K562 (cell line): ENCODE measurements around the gene KRTAP9-7. TPM values are rescaled to one million over a fixed set of nuclear protein-coding genes. Genes with fewer than 3 reads are reported as not detected.

Source experiments
- ATAC-seq: fragments of 200-7000 bp; cut with Tn5 transposase; 3 replicates; pipeline ENCODE4 v1.9.1; 2020; ENCODE audit warnings: moderate library complexity
- BruUV-seq: library from RNA; stranded (reverse); fragments of 400-500 nt; replicated peaks from 2 replicates; lab custom pipeline; 2021; lab: Mats Ljungman, UMichigan
- CTCF ChIA-PET: fragments of 300-600 bp; formaldehyde crosslinking; extraction: SDS; loops from one replicate; lab custom pipeline; 2021; ENCODE audit warnings: low intra/inter-chr PET ratio; lab: Yijun Ruan, JAX
- POLR2A ChIA-PET: fragments of 300-600, 350-650 bp; sonication (Branson Sonifier 250); formaldehyde crosslinking; extraction: SDS; loops from one replicate; lab custom pipeline; 2021; ENCODE audit warnings: antibody characterized with exemption, inconsistent platforms; lab: Yijun Ruan, JAX
- DNase-seq, 4 experiments: peaks; one replicate each; pipeline versions ENCODE4 v3.0.0 to v3.0.0-alpha.2; 2011 to 2018; ENCODE audit warnings: low spot score in 3 of 4, mixed read lengths in 3 of 4; ENCODE audit errors: extremely low read depth in 1 of 4
- FAIRE-seq: peaks from 2 replicates; lab custom pipeline; 2011; peaks lifted over from hg19 to GRCh38; lab: Jason Lieb, UNC
- H2AFZ ChIP-seq: 2 replicates; pipeline ENCODE4 v1.6.0; 2011; ENCODE audit warnings: low read depth, low read length, control low read depth, inconsistent platforms
- H3K27ac ChIP-seq: fragments of 200-600 bp; 3 replicates; pipeline ENCODE4 v1.8.0; 2011; ENCODE audit warnings: low read depth, mild to moderate bottlenecking, control low read depth, inconsistent platforms, low read length, moderate library complexity, mixed read lengths; ENCODE audit errors: extremely low read depth
- H3K27me3 ChIP-seq, 2 experiments: fragments of 300-600 bp in 1 of 2; 2 replicates in 1 of 2; 3 replicates in 1 of 2; pipeline versions ENCODE4 v1.6.0 to v1.8.0; 2011; ENCODE audit warnings: inconsistent platforms in 2 of 2, low read length in 2 of 2, mild to moderate bottlenecking in 1 of 2, mixed read lengths in 1 of 2, moderate library complexity in 1 of 2; ENCODE audit not compliant: control insufficient read depth in 2 of 2, insufficient read depth in 2 of 2
- H3K36me3 ChIP-seq: fragments of 300-600 bp; 3 replicates; pipeline ENCODE4 v1.8.0; 2011; ENCODE audit warnings: mild to moderate bottlenecking, low read length, inconsistent platforms; ENCODE audit not compliant: control insufficient read depth, insufficient read depth
- H3K4me1 ChIP-seq, 2 experiments: fragments of 200-600 bp in 1 of 2; replicated peaks in 1 of 2; 2 replicates in 1 of 2; 3 replicates in 1 of 2; pipeline versions ENCODE4 v1.5.1 to v1.8.0; 2011; ENCODE audit warnings: inconsistent platforms in 2 of 2, low read length in 2 of 2, mild to moderate bottlenecking in 1 of 2, mixed read lengths in 1 of 2, moderate library complexity in 1 of 2; ENCODE audit not compliant: control insufficient read depth in 2 of 2, insufficient read depth in 2 of 2
- H3K4me2 ChIP-seq: 2 replicates; pipeline ENCODE4 v1.6.1; 2011; ENCODE audit warnings: low read length, control low read depth, inconsistent platforms, mixed read lengths; ENCODE audit not compliant: insufficient read depth
- H3K4me3 ChIP-seq: fragments of 200-600 bp; sonication (generic), shearing (Covaris generic); 2 replicates; pipeline ENCODE4 v1.5.1; 2016; ENCODE audit warnings: control low read depth, inconsistent platforms
- H3K79me2 ChIP-seq: fragments of 200-600 bp; 3 replicates; pipeline ENCODE4 v1.8.0; 2011; ENCODE audit warnings: low read length, inconsistent platforms; ENCODE audit not compliant: control insufficient read depth, insufficient read depth
- H3K9ac ChIP-seq, 2 experiments: 2 replicates each; pipeline versions ENCODE4 v1.6.0 to v1.6.1; 2011; ENCODE audit warnings: low read depth in 2 of 2, low read length in 2 of 2, control low read depth in 1 of 2, inconsistent platforms in 1 of 2, mild to moderate bottlenecking in 1 of 2, mixed read lengths in 1 of 2; ENCODE audit not compliant: insufficient read depth in 1 of 2
- H3K9me1 ChIP-seq: one replicate; pipeline ENCODE4 v1.6.0; 2011; ENCODE audit warnings: inconsistent platforms, mild to moderate bottlenecking, low read length, moderate library complexity; ENCODE audit not compliant: control insufficient read depth, insufficient read depth
- H3K9me3 ChIP-seq: replicated peaks from 2 replicates; pipeline ENCODE4 v1.5.1; 2011; ENCODE audit warnings: low read depth, low read length, inconsistent platforms; ENCODE audit not compliant: control insufficient read depth, insufficient read depth
- H4K20me1 ChIP-seq: replicated peaks from 2 replicates; pipeline ENCODE4 v1.6.1; 2011; ENCODE audit warnings: low read length, inconsistent platforms, mixed read lengths; ENCODE audit not compliant: control insufficient read depth, insufficient read depth
- KDM5B ChIP-seq: fragments of 200-600 bp; sonication (generic); IDR thresholded peaks from 2 replicates; pipeline ENCODE4 v1.6.1; 2012; ENCODE audit warnings: low read depth, mild to moderate bottlenecking, moderate library complexity, low read length, control low read depth, inconsistent platforms; ENCODE audit not compliant: insufficient replicate concordance
- PHB2 ChIP-seq: fragments of 450-650 bp; IDR thresholded peaks from 2 replicates; pipeline ENCODE4 v1.6.1; 2017; ENCODE audit warnings: low read depth
- RFX5 ChIP-seq: IDR thresholded peaks from 2 replicates; pipeline ENCODE4 v1.6.1; 2011; ENCODE audit warnings: low read depth, mild to moderate bottlenecking, improper control_type of control experiment, low read length
- TBP ChIP-seq: optimal IDR thresholded peaks from 2 replicates; pipeline ENCODE3; 2011; ENCODE audit warnings: low read depth, low read length, improper control_type of control experiment
- U2AF1 ChIP-seq: fragments of 200-400 bp; formaldehyde crosslinking; optimal IDR thresholded peaks from 2 replicates; pipeline ENCODE3; 2017; ENCODE audit warnings: mild to moderate bottlenecking, low read depth, low read length, moderate library complexity
- WHSC1 ChIP-seq: IDR thresholded peaks from one replicate; pipeline ENCODE4 v1.6.1; 2012; ENCODE audit warnings: low read length, control low read depth, inconsistent platforms
- WGBS: fragments of 100-300 bp; shearing (Covaris generic); methylation state at CpG from one replicate; pipeline ENCODE4 v1.1.6; 2016; ENCODE audit warnings: low coverage, mixed read lengths; ENCODE audit not compliant: insufficient coverage; ENCODE audit errors: missing lambda C conversion rate; 5-methylcytosine and 5-hydroxymethylcytosine counted together
- in situ Hi-C: fragments of 300-500 bp; cut with MboI; formaldehyde crosslinking; loops from 4 replicates; pipeline ENCODE4 v1.15.0; 2018; ENCODE audit warnings: inconsistent platforms, mixed read lengths
- intact Hi-C: fragments of 100-400 bp; cut with micrococcal nuclease; formaldehyde crosslinking; loops from 2 replicates; pipeline ENCODE4 v1.14.2; 2022
- polyA plus RNA-seq, 8 experiments: library from polyadenylated mRNA; depleted of rRNA in 4 of 8; stranded (reverse) in 5 of 8; unstranded in 3 of 8; fragments of >200 nt; fragmentation: Nextera tagmentation in 2 of 8; fragmentation: Illumina TruSeq in 1 of 8; extraction: Ambion mirVana in 2 of 8; extraction: Trizol in 1 of 8; gene quantifications; 2 replicates each; pipeline versions ENCODE4 v1.2.1 to v1.2.3, GENCODE V29; 2011 to 2014; ENCODE audit warnings: inconsistent platforms in 1 of 8, missing spikeins in 1 of 8
- total RNA-seq, 7 experiments: library from RNA; depleted of rRNA in 6 of 7; stranded (reverse); fragments of >200 nt in 6 of 7; fragmentation: Illumina TruSeq in 2 of 7; extraction: Trizol in 2 of 7; gene quantifications; 2 replicates each; pipeline versions ENCODE4 v1.2.1 to v1.2.3, GENCODE V29; 2011 to 2021; ENCODE audit warnings: low replicate concordance in 1 of 7
- TF ChIP-seq, protein P1 (sequence below), 2 experiments: fragments of 450-650 bp; IDR thresholded peaks; 2 replicates each; pipeline ENCODE4 v1.6.1; 2016; ENCODE audit warnings: mild to moderate bottlenecking in 2 of 2, borderline replicate concordance in 1 of 2, low read depth in 1 of 2, moderate library complexity in 1 of 2
- TF ChIP-seq, protein P2 (sequence below): fragments of 250-450 bp; sonication (Bioruptor Pico); IDR thresholded peaks from 2 replicates; pipeline ENCODE4 v1.6.1; 2021; ENCODE audit warnings: mild to moderate bottlenecking

KRTAP9-7 gene
- total and polyA plus RNA-seq, 9 of the 15 experiments (the other 6 are each of a cell fraction or from before 2014, with no cell fraction given), result not detected

DNA sequence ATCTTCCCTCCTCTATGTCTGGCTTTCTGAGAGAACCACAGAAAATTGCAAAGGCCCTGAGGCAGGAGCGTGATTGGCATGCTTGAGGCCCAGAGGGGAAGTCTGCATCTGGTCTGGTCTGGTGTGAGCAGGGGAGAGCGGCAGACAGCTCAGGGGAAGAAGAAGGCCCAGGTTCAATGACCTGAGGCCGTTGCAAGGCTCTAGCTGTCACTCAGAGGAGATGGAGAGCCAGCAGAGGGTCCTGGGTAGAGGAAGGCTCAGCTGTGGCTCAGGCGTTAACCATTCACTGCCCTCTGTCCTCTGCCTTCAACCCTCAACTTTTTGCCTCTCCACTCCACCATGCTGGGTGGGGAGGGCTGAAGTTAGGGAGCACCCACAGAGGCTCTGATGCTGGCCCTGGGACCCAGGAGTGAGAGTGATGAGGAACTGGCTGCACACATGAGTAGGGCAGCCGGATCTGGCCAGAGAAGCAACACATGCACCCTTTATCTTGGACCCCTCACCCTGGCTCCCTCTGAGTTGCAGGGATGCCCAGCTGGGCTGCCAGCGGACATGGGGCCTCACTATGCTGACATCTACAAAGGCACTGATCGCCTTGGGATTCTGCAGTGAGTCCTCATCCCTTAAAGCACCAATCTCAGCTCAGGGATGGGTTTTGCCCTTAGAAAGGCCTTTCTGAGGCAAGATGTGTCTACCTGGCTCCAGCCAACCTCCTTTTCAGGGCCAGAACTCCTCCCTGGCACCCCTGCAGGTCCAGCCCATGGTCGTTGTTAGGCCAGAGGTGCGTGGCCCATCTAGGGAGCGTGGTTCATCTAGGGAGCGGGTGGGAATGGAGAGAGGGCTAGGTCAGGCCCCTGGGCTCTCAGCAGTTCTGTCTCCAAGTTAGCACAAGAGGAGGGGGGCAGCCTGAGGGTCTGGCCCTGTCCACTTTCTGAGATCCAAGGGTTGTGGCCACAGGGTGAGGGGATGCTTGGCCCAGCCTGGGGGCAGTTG lies 47.7 kb downstream of the KRTAP9-7 start:
- Histone ChIP-seq H3K4me3 (no peak overlapping the region), H3K27ac (no peak overlapping the region), H2AFZ (no peak overlapping the region), H3K4me2 (no peak overlapping the region), H4K20me1 (no peaks in the 10 kb centered on the region; the same call in 1 of the 2 replicates), H3K79me2 (no peaks in the 10 kb centered on the region), H3K4me1 (no peaks in the 10 kb centered on the region), H3K9ac (no peak overlapping the region; a peak in 1 of 4 replicates), H3K36me3 (no peaks in the 10 kb centered on the region), H3K27me3 (no peaks in the 10 kb centered on the region; a peak in 1 of 5 replicates), H3K9me3 (no peaks in the 10 kb centered on the region), H3K9me1 (no peaks in the 10 kb centered on the region)
- no peak for ATAC-seq
- POLR2A ChIA-PET, result interaction anchor here (1.0 to 1.2 kb wide), 3 partner anchors 9 to 27 kb away, joined by 3 read pairs; no protein-coding TSS in a partner anchor
- no TSS peak for BruUV-seq
- in situ Hi-C loops (no loop called here), intact Hi-C loops (loop anchor here (2.0 kb wide), 2 partner anchors 466 to 520 kb away; no protein-coding TSS in a partner anchor)
- 1% methylated on average over 11 of the region's 11 CpGs for WGBS
- no peak for DNase-seq
- TF ChIP-seq RFX5 (no peak), WHSC1 (no peak), U2AF1 (no peak), TBP (no peak), PHB2 (no peak), KDM5B (no peak)
- TF ChIP-seq, protein P1, sequence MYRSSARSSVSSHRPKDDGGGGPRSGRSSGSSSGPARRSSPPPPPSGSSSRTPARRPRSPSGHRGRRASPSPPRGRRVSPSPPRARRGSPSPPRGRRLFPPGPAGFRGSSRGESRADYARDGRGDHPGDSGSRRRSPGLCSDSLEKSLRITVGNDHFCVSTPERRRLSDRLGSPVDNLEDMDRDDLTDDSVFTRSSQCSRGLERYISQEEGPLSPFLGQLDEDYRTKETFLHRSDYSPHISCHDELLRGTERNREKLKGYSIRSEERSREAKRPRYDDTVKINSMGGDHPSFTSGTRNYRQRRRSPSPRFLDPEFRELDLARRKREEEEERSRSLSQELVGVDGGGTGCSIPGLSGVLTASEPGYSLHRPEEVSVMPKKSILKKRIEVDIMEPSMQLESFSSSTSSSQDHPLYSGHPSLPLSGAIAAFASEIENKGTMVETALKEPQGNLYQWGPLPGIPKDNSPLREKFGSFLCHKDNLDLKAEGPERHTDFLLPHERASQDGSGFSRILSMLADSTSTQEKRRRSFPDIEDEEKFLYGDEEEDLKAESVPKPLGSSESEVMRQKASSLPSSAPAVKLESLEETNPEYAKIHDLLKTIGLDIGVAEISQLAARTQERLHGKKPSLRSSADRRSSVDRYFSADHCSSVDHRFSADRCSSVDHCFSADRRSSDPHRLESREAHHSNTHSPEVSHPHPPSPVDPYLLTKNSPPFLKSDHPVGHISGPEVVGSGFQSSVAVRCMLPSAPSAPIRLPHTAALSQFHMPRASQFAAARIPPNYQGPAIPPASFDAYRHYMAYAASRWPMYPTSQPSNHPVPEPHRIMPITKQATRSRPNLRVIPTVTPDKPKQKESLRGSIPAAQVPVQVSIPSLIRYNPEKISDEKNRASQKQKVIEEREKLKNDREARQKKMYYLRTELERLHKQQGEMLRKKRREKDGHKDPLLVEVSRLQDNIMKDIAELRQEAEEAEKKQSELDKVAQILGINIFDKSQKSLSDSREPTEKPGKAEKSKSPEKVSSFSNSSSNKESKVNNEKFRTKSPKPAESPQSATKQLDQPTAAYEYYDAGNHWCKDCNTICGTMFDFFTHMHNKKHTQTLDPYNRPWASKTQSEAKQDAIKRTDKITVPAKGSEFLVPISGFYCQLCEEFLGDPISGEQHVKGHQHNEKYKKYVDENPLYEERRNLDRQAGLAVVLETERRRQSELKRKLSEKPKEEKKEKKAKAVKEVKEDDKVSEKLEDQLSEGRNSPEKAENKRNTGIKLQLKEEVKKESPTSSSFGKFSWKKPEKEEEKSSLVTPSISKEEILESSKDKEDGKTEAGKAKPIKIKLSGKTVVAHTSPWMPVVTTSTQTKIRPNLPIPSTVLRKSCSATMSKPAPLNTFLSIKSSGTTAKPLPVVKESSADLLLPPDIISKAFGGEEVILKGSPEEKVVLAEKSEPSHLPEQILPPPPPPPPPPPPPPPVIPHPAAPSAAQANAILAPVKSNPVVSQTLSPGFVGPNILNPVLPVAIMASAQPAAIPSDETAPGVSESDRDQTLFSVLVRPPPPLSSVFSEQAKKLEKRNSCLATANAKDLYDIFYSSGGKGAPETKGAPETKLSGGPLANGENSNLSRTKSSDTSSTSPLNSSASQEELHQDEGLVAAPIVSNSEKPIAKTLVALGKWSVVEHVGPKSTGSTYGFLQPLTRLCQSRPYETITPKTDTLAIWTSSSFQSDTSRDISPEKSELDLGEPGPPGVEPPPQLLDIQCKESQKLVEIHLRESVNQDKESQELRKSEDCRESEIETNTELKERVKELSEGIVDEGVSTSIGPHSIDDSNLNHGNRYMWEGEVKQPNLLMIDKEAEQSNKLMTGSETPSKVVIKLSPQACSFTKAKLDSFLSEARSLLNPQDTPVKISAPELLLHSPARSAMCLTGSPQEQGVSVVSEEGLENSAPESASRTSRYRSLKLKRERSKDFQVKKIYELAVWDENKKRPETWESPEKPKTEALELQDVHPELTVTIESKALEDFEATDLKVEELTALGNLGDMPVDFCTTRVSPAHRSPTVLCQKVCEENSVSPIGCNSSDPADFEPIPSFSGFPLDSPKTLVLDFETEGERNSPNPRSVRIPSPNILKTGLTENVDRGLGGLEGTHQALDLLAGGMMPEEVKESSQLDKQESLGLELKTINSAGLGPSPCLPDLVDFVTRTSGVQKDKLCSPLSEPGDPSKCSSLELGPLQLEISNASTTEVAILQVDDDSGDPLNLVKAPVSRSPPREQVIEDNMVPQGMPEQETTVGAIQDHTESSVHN (IDR thresholded peaks at IDR 0.05; ENCODE audit: borderline replicate concordance in 1 of 2, low read depth in 1 of 2), result no peak
- TF ChIP-seq, protein P2, sequence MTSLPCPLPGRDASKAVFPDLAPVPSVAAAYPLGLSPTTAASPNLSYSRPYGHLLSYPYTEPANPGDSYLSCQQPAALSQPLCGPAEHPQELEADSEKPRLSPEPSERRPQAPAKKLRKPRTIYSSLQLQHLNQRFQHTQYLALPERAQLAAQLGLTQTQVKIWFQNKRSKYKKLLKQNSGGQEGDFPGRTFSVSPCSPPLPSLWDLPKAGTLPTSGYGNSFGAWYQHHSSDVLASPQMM (CRISPR knock-in tag), result no peak
- no peak for FAIRE-seq
- CTCF ChIA-PET, result interaction anchor here (0.7 to 1.4 kb wide), 4 partner anchors 225 to 466 kb away, joined by 3 to 4 read pairs (median 4); no protein-coding TSS in a partner anchor
